HG02852 (cell line): ENCODE results near the gene TTC7B.

Experiments used
- ATAC-seq: cut with Tn5 transposase; IDR thresholded peaks from one replicate; pipeline ENCODE4 v1.9.1; 2021; ENCODE audit warnings: mild to moderate bottlenecking, moderate library complexity; ENCODE audit not compliant: unreplicated experiment

Gene TTC7B

GRCh38 chr14:90607141-90607540, 209.1 kb downstream of the TTC7B start:
- ATAC-seq, result no peak

- no peak for ATAC-seq
Measured at GRCh38 chr14:90606434-90606833, 209.8 kb downstream of the TTC7B start.

GRCh38 chr14:90605430-90605829, 210.8 kb downstream of the TTC7B start:
- no peak for ATAC-seq

GRCh38 chr14:90604356-90604755, 211.9 kb downstream of the TTC7B start:
- no peak for ATAC-seq

- no peak for ATAC-seq
Measured at GRCh38 chr14:90603841-90604240, 212.4 kb downstream of the TTC7B start.

- no peak for ATAC-seq
Measured at GRCh38 chr14:90603336-90603735, 212.9 kb downstream of the TTC7B start.

- ATAC-seq, result no peak
Measured at GRCh38 chr14:90602088-90602687, 214.0 kb downstream of the TTC7B start.

GRCh38 chr14:90601563-90601962, 214.7 kb downstream of the TTC7B start:
- ATAC-seq, result no peak

GRCh38 chr14:90600619-90601018, 215.6 kb downstream of the TTC7B start:
- no peak for ATAC-seq

- ATAC-seq, result no peak
Measured at GRCh38 chr14:90599748-90600507, 216.3 kb downstream of the TTC7B start.

GRCh38 chr14:90599339-90599738, 216.9 kb downstream of the TTC7B start:
- no peak for ATAC-seq

GRCh38 chr14:90597961-90598360, 218.3 kb downstream of the TTC7B start:
- ATAC-seq, result no peak

- no peak for ATAC-seq
Measured at GRCh38 chr14:90596733-90597132, 219.5 kb downstream of the TTC7B start.

GRCh38 chr14:90593254-90594040, 222.8 kb downstream of the TTC7B start:
- ATAC-seq, result no peak

GRCh38 chr14:90592655-90593054, 223.6 kb downstream of the TTC7B start:
- no peak for ATAC-seq

- no peak for ATAC-seq
Measured at GRCh38 chr14:90587918-90588317, 228.3 kb downstream of the TTC7B start.

- ATAC-seq, result no peak
Measured at GRCh38 chr14:90587252-90587910, 228.8 kb downstream of the TTC7B start.

GRCh38 chr14:90585106-90585505, 231.1 kb downstream of the TTC7B start:
- no peak for ATAC-seq

- ATAC-seq, result no peak
Measured at GRCh38 chr14:90583916-90584605, 232.2 kb downstream of the TTC7B start.

GRCh38 chr14:90583427-90583826, 232.8 kb downstream of the TTC7B start:
- no peak for ATAC-seq

GRCh38 chr14:90582166-90582565, 234.1 kb downstream of the TTC7B start:
- ATAC-seq, result no peak
